ENCODE data around the gene ZIC5.

GRCh38 chr13:99955747-99956472 is 15.7 kb downstream of the ZIC5 start:
- TF ChIP-seq POLR2A (IDR thresholded peaks at IDR 0.05) (no peak), CTCF (IDR thresholded peaks at IDR 0.05) (no peak)
